ENCODE data around the gene MAZ.

DNA sequence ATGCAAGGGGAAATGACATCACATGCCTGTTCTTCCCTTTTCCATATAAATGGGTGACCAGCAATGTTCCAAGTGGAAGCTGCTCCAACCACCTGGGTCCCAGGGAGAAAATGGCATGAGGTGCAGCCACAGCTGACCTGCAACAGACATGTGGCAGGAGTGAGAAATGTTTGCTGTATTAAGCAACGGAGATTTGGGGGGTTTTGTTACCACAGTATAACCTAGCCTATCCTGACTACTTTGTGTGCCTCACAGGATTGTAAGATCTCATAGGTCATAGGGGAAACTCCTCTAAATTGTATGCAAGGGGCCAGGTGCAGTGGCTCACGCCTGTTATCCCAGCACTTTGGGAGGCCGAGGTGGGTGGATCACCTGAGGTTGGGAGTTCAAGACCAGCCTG is 44.7 kb downstream of the MAZ start:
- TF ChIP-seq, protein P1, sequence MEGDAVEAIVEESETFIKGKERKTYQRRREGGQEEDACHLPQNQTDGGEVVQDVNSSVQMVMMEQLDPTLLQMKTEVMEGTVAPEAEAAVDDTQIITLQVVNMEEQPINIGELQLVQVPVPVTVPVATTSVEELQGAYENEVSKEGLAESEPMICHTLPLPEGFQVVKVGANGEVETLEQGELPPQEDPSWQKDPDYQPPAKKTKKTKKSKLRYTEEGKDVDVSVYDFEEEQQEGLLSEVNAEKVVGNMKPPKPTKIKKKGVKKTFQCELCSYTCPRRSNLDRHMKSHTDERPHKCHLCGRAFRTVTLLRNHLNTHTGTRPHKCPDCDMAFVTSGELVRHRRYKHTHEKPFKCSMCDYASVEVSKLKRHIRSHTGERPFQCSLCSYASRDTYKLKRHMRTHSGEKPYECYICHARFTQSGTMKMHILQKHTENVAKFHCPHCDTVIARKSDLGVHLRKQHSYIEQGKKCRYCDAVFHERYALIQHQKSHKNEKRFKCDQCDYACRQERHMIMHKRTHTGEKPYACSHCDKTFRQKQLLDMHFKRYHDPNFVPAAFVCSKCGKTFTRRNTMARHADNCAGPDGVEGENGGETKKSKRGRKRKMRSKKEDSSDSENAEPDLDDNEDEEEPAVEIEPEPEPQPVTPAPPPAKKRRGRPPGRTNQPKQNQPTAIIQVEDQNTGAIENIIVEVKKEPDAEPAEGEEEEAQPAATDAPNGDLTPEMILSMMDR (IDR thresholded peaks at IDR 0.05; ENCODE audit: poor library complexity, severe bottlenecking) = no peak
- TF ChIP-seq POLR2AphosphoS5 (IDR thresholded peaks at IDR 0.05) (no peak), EZH2 (IDR thresholded peaks at IDR 0.05; ENCODE audit: borderline replicate concordance, insufficient read depth, low read length, poor library complexity, severe bottlenecking) (no peak)
- TF ChIP-seq, protein P2, sequence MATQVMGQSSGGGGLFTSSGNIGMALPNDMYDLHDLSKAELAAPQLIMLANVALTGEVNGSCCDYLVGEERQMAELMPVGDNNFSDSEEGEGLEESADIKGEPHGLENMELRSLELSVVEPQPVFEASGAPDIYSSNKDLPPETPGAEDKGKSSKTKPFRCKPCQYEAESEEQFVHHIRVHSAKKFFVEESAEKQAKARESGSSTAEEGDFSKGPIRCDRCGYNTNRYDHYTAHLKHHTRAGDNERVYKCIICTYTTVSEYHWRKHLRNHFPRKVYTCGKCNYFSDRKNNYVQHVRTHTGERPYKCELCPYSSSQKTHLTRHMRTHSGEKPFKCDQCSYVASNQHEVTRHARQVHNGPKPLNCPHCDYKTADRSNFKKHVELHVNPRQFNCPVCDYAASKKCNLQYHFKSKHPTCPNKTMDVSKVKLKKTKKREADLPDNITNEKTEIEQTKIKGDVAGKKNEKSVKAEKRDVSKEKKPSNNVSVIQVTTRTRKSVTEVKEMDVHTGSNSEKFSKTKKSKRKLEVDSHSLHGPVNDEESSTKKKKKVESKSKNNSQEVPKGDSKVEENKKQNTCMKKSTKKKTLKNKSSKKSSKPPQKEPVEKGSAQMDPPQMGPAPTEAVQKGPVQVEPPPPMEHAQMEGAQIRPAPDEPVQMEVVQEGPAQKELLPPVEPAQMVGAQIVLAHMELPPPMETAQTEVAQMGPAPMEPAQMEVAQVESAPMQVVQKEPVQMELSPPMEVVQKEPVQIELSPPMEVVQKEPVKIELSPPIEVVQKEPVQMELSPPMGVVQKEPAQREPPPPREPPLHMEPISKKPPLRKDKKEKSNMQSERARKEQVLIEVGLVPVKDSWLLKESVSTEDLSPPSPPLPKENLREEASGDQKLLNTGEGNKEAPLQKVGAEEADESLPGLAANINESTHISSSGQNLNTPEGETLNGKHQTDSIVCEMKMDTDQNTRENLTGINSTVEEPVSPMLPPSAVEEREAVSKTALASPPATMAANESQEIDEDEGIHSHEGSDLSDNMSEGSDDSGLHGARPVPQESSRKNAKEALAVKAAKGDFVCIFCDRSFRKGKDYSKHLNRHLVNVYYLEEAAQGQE (IDR thresholded peaks at IDR 0.05; ENCODE audit: borderline replicate concordance) = no peak
